Omental fat pad (tissue), 4 donors: ENCODE results near the gene SMTNL2. TPM values are rescaled to one million over a fixed set of nuclear protein-coding genes. Genes with fewer than 3 reads are reported as not detected.
A peak's percentile ranks its signal among the peaks of the same experiment; 100 is the strongest.

ENCODE experiments used
- ATAC-seq: fragments of 150-250 bp; one replicate; pipeline ENCODE4 v1.9.1; 2016; ENCODE audit warnings: mild to moderate bottlenecking, moderate library complexity; ENCODE audit not compliant: low FRiP score
- DNase-seq: peaks from one replicate; pipeline ENCODE4 v3.0.0-alpha.2; 2019; ENCODE audit warnings: low spot score
- CTCF ChIP-seq, 3 donors: fragments of 450-650 bp; IDR thresholded peaks; one replicate each; pipeline ENCODE4 v1.5.1; 2016 to 2017; ENCODE audit warnings: antibody characterized with exemption in 3 of 3, mild to moderate bottlenecking in 3 of 3, moderate library complexity in 2 of 3
- total RNA-seq, 4 donors: library from RNA; depleted of rRNA; stranded (reverse); fragments of >200 nt; gene quantifications; one replicate each; pipeline ENCODE4 v1.1.0, GENCODE V29; 2016

Gene SMTNL2
- total RNA-seq, 4 donors from 2014 or later: 2.8 to 14.2 (median 8.4) TPM

- ATAC-seq: no peak
Measured at GRCh38 chr17:4625181-4625617, 40.9 kb downstream of the SMTNL2 start.

GRCh38 chr17:4626734-4627256, 42.5 kb downstream of the SMTNL2 start:
- no peak for ATAC-seq
- DNase-seq: no peak
- TF ChIP-seq CTCF (IDR thresholded peaks at IDR 0.05): no peak

More at GRCh38 chr17:4625181-4625617, 40.9 kb downstream of the SMTNL2 start:
- no peak for DNase-seq
- TF ChIP-seq CTCF (IDR thresholded peaks at IDR 0.05): no peak

DNA sequence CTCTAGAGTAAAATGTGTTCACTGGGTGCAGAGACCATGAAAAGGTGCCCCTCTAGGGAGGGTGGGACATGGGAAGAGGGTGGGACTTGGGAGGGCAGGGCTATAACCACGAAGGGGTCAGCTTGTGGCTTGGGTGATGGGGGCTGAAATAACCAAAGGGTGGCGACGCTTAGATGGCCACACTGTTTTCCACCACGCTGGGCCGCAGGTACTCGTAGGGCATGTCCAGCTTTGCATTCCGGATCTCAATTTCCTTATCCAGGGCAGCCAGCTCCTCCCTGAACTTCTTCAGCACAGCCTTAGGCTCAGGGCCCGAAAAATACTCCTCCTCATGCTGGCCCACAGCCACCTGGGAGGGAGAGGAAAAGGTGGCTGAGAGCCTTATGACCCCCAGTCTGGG, 47.1 kb downstream of the SMTNL2 start:
- ATAC-seq: no peak
- no peak for TF ChIP-seq CTCF (IDR thresholded peaks at IDR 0.05)
- no peak for DNase-seq

- peak; percentile 73 for ATAC-seq
- TF ChIP-seq CTCF (IDR thresholded peaks at IDR 0.05): no peak
- DNase-seq: no peak
Measured at GRCh38 chr17:4631836-4632580, 47.7 kb downstream of the SMTNL2 start.

DNA sequence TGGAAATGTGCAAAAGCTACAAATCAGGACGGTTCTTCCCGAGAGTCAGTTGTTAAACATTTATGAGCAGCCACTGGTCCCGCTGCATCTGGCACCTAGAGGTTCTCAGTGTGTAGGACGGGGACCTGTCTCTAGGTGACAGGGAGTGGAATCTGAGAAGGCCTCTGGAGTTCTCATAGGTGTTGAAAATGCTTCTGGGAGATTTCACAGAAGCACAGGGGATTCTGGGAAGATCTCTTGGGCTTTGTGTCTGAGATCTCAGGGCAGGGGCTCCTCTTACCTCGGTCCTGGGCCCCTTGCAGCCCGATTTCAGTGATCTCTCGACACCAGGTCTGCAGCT, 48.2 kb downstream of the SMTNL2 start:
- DNase-seq: no peak
- TF ChIP-seq CTCF (IDR thresholded peaks at IDR 0.05): no peak
- no peak for ATAC-seq

DNA sequence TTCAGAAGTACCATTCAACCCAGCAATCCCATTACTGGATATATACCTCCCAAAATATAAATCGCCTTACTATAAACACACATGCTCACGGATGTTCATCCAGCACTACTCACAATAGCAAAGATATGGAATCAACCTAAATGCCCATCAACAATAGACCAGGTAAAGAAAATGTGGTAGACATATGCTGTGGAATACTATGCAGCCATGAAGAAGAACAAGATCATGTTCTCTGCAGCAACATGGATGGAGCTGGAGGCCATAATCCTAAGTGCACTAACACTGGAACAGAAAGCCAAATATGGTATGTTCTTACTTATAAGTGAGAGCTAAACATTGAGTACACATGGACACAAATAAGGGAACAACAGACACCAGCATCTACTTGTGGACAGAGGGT, 49.3 kb downstream of the SMTNL2 start:
- ATAC-seq: no peak
- DNase-seq: no peak
- TF ChIP-seq CTCF (IDR thresholded peaks at IDR 0.05): no peak

DNA sequence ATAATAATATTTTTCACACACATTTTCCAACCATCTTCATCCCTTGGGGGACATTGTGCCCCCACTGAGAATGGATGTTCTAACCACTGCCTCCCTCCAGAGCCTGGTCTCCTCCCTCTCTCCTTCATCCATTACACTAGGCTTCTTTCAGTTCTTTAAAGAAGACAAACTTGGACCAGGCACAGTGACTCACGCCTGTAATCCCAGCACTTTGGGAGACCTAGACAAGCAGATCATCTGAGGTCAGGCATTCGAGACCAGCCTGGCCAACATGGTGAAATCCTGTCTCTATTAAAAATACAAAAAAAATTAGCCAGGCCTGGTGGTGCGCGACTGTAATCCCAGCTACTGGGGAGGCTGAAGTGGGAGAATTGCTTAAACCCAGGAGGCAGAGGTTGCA, 50.6 kb downstream of the SMTNL2 start:
- ATAC-seq: no peak
- no peak for TF ChIP-seq CTCF (IDR thresholded peaks at IDR 0.05)

More for the DNA sequence above, 50.6 kb downstream of the SMTNL2 start:
- DNase-seq: no peak
